ENCODE results near the gene FAM227B.

- TF ChIP-seq GATA2 (IDR thresholded peaks at IDR 0.05; ENCODE audit: low read depth, low read length) (no peak), GATA3 (IDR thresholded peaks at IDR 0.05; ENCODE audit: low read depth, low read length) (no peak)
Observed at GRCh38 chr15:49296258-49296657, 324.4 kb downstream of the FAM227B start.

Measured in SH-SY5Y (cell line).